HEK293T (cell line): Measurements from ENCODE around the gene SH3TC1.

ENCODE experiments used
- ARNT ChIP-seq: fragments of 450-650 bp; IDR thresholded peaks from 2 replicates; pipeline ENCODE4 v1.6.1; 2017; ENCODE audit warnings: mild to moderate bottlenecking
- BHLHE40 ChIP-seq: fragments of 450-650 bp; IDR thresholded peaks from 2 replicates; pipeline ENCODE4 v1.6.1; 2016; ENCODE audit warnings: mild to moderate bottlenecking, moderate library complexity, borderline replicate concordance
- CTBP1 ChIP-seq: fragments of 450-650 bp; IDR thresholded peaks from 2 replicates; pipeline ENCODE4 v1.6.1; 2016; ENCODE audit warnings: borderline replicate concordance
- ELF4 ChIP-seq: fragments of 450-650 bp; IDR thresholded peaks from 2 replicates; pipeline ENCODE4 v1.6.1; 2017; ENCODE audit warnings: antibody characterized with exemption
- FOXA1 ChIP-seq: fragments of 450-650 bp; IDR thresholded peaks from 2 replicates; pipeline ENCODE4 v1.6.1; 2016; ENCODE audit warnings: mild to moderate bottlenecking
- FOXK2 ChIP-seq: fragments of 450-650 bp; IDR thresholded peaks from 2 replicates; pipeline ENCODE4 v1.6.1; 2016; ENCODE audit warnings: mild to moderate bottlenecking
- FOXM1 ChIP-seq: fragments of 450-650 bp; IDR thresholded peaks from 2 replicates; pipeline ENCODE4 v1.6.1; 2017; ENCODE audit warnings: mild to moderate bottlenecking, borderline replicate concordance
- LEF1 ChIP-seq: fragments of 450-650 bp; IDR thresholded peaks from 2 replicates; pipeline ENCODE4 v1.6.1; 2017; ENCODE audit warnings: mild to moderate bottlenecking, borderline replicate concordance
- NFRKB ChIP-seq: fragments of 450-650 bp; IDR thresholded peaks from 2 replicates; pipeline ENCODE4 v1.6.1; 2016; ENCODE audit warnings: mild to moderate bottlenecking, moderate library complexity
- SP1 ChIP-seq: fragments of 450-650 bp; IDR thresholded peaks from 2 replicates; pipeline ENCODE4 v1.6.1; 2017
- SUZ12 ChIP-seq: fragments of 450-650 bp; IDR thresholded peaks from 2 replicates; pipeline ENCODE4 v1.6.1; 2016; ENCODE audit warnings: mild to moderate bottlenecking
- TARDBP ChIP-seq: fragments of 450-650 bp; IDR thresholded peaks from 2 replicates; pipeline ENCODE4 v1.6.1; 2016
- TF ChIP-seq, protein P1 (sequence below): fragments of 450-650 bp; IDR thresholded peaks from 2 replicates; pipeline ENCODE4 v1.6.1; 2016

DNA sequence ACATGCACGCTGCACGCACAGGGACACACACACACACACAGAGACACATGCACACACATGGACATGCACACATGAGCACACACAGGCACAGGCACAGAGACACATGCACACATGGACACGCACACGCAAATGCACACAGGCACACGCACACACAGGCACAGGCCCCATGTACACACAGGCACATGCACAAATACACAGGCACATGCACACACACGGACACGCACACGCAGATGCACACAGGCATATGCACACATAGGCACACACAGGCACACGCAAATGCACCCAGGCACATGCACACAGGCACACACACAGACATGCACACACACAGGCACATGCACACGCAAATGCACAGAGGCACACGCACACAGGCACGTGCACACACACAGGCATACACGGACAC, 40.1 kb downstream of the SH3TC1 start:
- TF ChIP-seq ELF4 (no peak), TARDBP (no peak), ARNT (no peak), FOXA1 (no peak), FOXK2 (no peak), NFRKB (no peak), FOXM1 (no peak), SP1 (no peak), SUZ12 (no peak), CTBP1 (no peak), LEF1 (no peak), BHLHE40 (no peak)
- TF ChIP-seq, protein P1, sequence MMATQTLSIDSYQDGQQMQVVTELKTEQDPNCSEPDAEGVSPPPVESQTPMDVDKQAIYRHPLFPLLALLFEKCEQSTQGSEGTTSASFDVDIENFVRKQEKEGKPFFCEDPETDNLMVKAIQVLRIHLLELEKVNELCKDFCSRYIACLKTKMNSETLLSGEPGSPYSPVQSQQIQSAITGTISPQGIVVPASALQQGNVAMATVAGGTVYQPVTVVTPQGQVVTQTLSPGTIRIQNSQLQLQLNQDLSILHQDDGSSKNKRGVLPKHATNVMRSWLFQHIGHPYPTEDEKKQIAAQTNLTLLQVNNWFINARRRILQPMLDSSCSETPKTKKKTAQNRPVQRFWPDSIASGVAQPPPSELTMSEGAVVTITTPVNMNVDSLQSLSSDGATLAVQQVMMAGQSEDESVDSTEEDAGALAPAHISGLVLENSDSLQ, result no peak
